GM12878 (cell line): ENCODE measurements around the gene EIF4H. TPM values are rescaled to one million over a fixed set of nuclear protein-coding genes. Genes with fewer than 3 reads are reported as not detected.

ENCODE experiments used
- BMI1 ChIP-seq: fragments of 450-650 bp; IDR thresholded peaks from 2 replicates; pipeline ENCODE4 v1.6.1; 2016; ENCODE audit warnings: mild to moderate bottlenecking, moderate library complexity, borderline replicate concordance
- BRCA1 ChIP-seq: IDR thresholded peaks from 2 replicates; pipeline ENCODE4 v1.6.1; 2011; ENCODE audit warnings: low read depth, low read length, improper control_type of control experiment
- CHD4 ChIP-seq: fragments of 200-600 bp; sonication (generic); IDR thresholded peaks from 2 replicates; pipeline ENCODE4 v1.6.1; 2016; ENCODE audit warnings: mild to moderate bottlenecking
- E4F1 ChIP-seq: fragments of 450-650 bp; IDR thresholded peaks from 2 replicates; pipeline ENCODE4 v1.6.1; 2018; ENCODE audit warnings: borderline replicate concordance, mild to moderate bottlenecking; ENCODE audit not compliant: partially characterized antibody
- EZH2 ChIP-seq: IDR thresholded peaks from 2 replicates; pipeline ENCODE4 v1.6.1; 2012; ENCODE audit warnings: low read depth, mild to moderate bottlenecking, control low read depth, inconsistent platforms, low read length, borderline replicate concordance; ENCODE audit not compliant: control insufficient read depth
- GABPA ChIP-seq: IDR thresholded peaks from 2 replicates; pipeline ENCODE4 v1.6.1; 2014; ENCODE audit warnings: antibody characterized with exemption, low read depth, mild to moderate bottlenecking, inconsistent platforms
- HDAC6 ChIP-seq: fragments of 200-600 bp; sonication (generic); IDR thresholded peaks from one replicate; pipeline ENCODE4 v1.8.0; 2017; ENCODE audit warnings: antibody characterized with exemption; ENCODE audit not compliant: unreplicated experiment
- KLF5 ChIP-seq: fragments of 450-650 bp; IDR thresholded peaks from 2 replicates; pipeline ENCODE4 v1.6.1; 2014; ENCODE audit warnings: mild to moderate bottlenecking; ENCODE audit not compliant: partially characterized antibody
- MYB ChIP-seq: fragments of 150-350 bp; IDR thresholded peaks from 2 replicates; pipeline ENCODE4 v1.6.1; 2014; ENCODE audit warnings: mild to moderate bottlenecking, low read depth, low read length, borderline replicate concordance
- NFIC ChIP-seq: IDR thresholded peaks from 2 replicates; pipeline ENCODE4 v1.6.1; 2012; ENCODE audit warnings: low read depth, mild to moderate bottlenecking, inconsistent platforms, low read length, moderate library complexity
- NFXL1 ChIP-seq: fragments of 450-650 bp; IDR thresholded peaks from 2 replicates; pipeline ENCODE4 v1.6.1; 2017; ENCODE audit warnings: antibody characterized with exemption, mild to moderate bottlenecking, borderline replicate concordance
- PAX5 ChIP-seq: IDR thresholded peaks from 2 replicates; pipeline ENCODE4 v1.6.1; 2011; ENCODE audit warnings: low read depth, low read length, borderline replicate concordance
- RAD51 ChIP-seq: fragments of 450-650 bp; IDR thresholded peaks from 2 replicates; pipeline ENCODE4 v1.6.1; 2016; ENCODE audit warnings: moderate library complexity, mild to moderate bottlenecking, inconsistent platforms
- RCOR1 ChIP-seq: conservative IDR thresholded peaks from 2 replicates; pipeline ENCODE4 v1.6.1; 2012; ENCODE audit warnings: low read depth, low read length, improper control_type of control experiment
- SMC3 ChIP-seq: IDR thresholded peaks from 2 replicates; pipeline ENCODE4 v1.6.1; 2011; ENCODE audit warnings: low read length, improper control_type of control experiment, borderline replicate concordance
- STAT3 ChIP-seq: IDR thresholded peaks from 2 replicates; pipeline ENCODE4 v1.6.1; 2011; ENCODE audit warnings: low read depth, low read length, improper control_type of control experiment
- YBX1 ChIP-seq: fragments of 450-650 bp; IDR thresholded peaks from 2 replicates; pipeline ENCODE4 v1.6.1; 2016; ENCODE audit warnings: antibody characterized with exemption
- ZBED1 ChIP-seq: IDR thresholded peaks from 2 replicates; pipeline ENCODE4 v1.6.1; 2016; ENCODE audit warnings: borderline replicate concordance
- ZNF207 ChIP-seq: fragments of 450-650 bp; IDR thresholded peaks from 2 replicates; pipeline ENCODE4 v1.6.1; 2014; ENCODE audit warnings: antibody characterized with exemption, mild to moderate bottlenecking, borderline replicate concordance
- ZNF274 ChIP-seq: IDR thresholded peaks from one replicate; pipeline ENCODE4 v1.8.0; 2011; ENCODE audit not compliant: insufficient read length, insufficient read depth
- ZSCAN29 ChIP-seq: fragments of 450-650 bp; IDR thresholded peaks from 2 replicates; pipeline ENCODE4 v1.6.1; 2017; ENCODE audit warnings: mild to moderate bottlenecking, moderate library complexity
- ZZZ3 ChIP-seq: IDR thresholded peaks from 2 replicates; pipeline ENCODE4 v1.6.1; 2011; ENCODE audit warnings: low read depth; ENCODE audit not compliant: control insufficient read depth, insufficient read length
- polyA plus RNA-seq, 11 experiments: library from polyadenylated mRNA; depleted of rRNA in 4 of 11; unstranded in 6 of 11; stranded (reverse) in 5 of 11; fragments of >200 nt; fragmentation: Nextera tagmentation in 4 of 11; fragmentation: Illumina TruSeq in 1 of 11; extraction: Ambion mirVana in 4 of 11; extraction: Trizol in 1 of 11; gene quantifications; 1 replicate in 1 of 11; 2 replicates in 10 of 11; pipeline versions ENCODE4 v1.2.1 to v1.2.3, GENCODE V29; 2011 to 2016; ENCODE audit warnings: inconsistent platforms in 2 of 11, missing spikeins in 2 of 11, low read depth in 1 of 11
- total RNA-seq, 4 experiments: library from RNA; depleted of rRNA in 3 of 4; stranded (reverse); fragments of >200 nt in 3 of 4; fragmentation: Illumina TruSeq in 1 of 4; extraction: Trizol in 1 of 4; gene quantifications; 2 replicates each; pipeline versions ENCODE4 v1.2.1 to v1.2.3, GENCODE V29; 2013 to 2021
- TF ChIP-seq, protein P1 (sequence below): fragments of 450-650 bp; IDR thresholded peaks from 2 replicates; pipeline ENCODE4 v1.6.1; 2017; ENCODE audit warnings: low read depth, mild to moderate bottlenecking, moderate library complexity
- TF ChIP-seq, protein P2 (sequence below): IDR thresholded peaks from 2 replicates; pipeline ENCODE4 v1.6.1; 2011; ENCODE audit warnings: borderline replicate concordance, low read depth, mild to moderate bottlenecking, moderate library complexity, low read length; ENCODE audit not compliant: insufficient read depth, poor library complexity, severe bottlenecking
- TF ChIP-seq, protein P3 (sequence below): IDR thresholded peaks from 2 replicates; pipeline ENCODE4 v1.6.1; 2011; ENCODE audit warnings: low read depth, low read length, improper control_type of control experiment, borderline replicate concordance
- TF ChIP-seq, protein P4 (sequence below): fragments of 450-650 bp; IDR thresholded peaks from 2 replicates; pipeline ENCODE4 v1.6.1; 2014; ENCODE audit warnings: mild to moderate bottlenecking

The EIF4H gene
- total and polyA plus RNA-seq, 10 of the 15 experiments (the other 5 are each of a cell fraction or from before 2014, with no cell fraction given): 9.9 to 443 (median 258) TPM

DNA sequence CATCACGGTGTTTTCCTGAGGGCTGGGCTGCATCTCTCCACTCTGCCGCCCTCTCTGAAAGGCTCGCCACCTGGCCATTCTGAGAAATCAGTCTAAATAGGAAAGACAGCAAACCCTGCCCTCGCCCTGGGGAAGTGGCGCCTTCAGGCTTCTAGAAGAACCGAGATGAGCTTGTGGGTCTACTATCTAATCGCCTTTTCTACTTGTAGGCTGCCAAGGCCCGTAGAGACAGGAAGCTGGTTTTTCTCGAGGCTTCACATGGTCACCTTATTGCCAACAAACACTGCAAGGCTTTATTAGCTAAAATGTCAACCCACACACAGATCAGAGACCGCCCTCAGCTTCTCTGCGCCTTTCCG, 57.1 kb downstream of the EIF4H start (continued):
- TF ChIP-seq, protein P1, sequence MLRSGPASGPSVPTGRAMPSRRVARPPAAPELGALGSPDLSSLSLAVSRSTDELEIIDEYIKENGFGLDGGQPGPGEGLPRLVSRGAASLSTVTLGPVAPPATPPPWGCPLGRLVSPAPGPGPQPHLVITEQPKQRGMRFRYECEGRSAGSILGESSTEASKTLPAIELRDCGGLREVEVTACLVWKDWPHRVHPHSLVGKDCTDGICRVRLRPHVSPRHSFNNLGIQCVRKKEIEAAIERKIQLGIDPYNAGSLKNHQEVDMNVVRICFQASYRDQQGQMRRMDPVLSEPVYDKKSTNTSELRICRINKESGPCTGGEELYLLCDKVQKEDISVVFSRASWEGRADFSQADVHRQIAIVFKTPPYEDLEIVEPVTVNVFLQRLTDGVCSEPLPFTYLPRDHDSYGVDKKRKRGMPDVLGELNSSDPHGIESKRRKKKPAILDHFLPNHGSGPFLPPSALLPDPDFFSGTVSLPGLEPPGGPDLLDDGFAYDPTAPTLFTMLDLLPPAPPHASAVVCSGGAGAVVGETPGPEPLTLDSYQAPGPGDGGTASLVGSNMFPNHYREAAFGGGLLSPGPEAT: no peak
- TF ChIP-seq NFIC (0 out of 2 replicates have a peak, but pooled peaks have one; percentile 18), ZNF207 (no peak), ZNF274 (no peak), E4F1 (no peak), MYB (no peak), RCOR1 (no peak), HDAC6 (no peak), SMC3 (peak; percentile 7; the same call in 1 of the 2 replicates), ZZZ3 (no peak), STAT3 (no peak), BMI1 (no peak), ZSCAN29 (0 out of 2 replicates have a peak, but pooled peaks have one; percentile 39), RAD51 (no peak), CHD4 (no peak), EZH2 (no peak), NFXL1 (no peak), ZBED1 (0 out of 2 replicates have a peak, but pooled peaks have one; percentile 40), YBX1 (no peak), KLF5 (no peak), GABPA (no peak), BRCA1 (no peak), PAX5 (no peak)
- TF ChIP-seq, protein P2, sequence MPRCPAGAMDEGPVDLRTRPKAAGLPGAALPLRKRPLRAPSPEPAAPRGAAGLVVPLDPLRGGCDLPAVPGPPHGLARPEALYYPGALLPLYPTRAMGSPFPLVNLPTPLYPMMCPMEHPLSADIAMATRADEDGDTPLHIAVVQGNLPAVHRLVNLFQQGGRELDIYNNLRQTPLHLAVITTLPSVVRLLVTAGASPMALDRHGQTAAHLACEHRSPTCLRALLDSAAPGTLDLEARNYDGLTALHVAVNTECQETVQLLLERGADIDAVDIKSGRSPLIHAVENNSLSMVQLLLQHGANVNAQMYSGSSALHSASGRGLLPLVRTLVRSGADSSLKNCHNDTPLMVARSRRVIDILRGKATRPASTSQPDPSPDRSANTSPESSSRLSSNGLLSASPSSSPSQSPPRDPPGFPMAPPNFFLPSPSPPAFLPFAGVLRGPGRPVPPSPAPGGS: no peak
- TF ChIP-seq, protein P3, sequence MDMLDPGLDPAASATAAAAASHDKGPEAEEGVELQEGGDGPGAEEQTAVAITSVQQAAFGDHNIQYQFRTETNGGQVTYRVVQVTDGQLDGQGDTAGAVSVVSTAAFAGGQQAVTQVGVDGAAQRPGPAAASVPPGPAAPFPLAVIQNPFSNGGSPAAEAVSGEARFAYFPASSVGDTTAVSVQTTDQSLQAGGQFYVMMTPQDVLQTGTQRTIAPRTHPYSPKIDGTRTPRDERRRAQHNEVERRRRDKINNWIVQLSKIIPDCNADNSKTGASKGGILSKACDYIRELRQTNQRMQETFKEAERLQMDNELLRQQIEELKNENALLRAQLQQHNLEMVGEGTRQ: no peak
- TF ChIP-seq, protein P4, sequence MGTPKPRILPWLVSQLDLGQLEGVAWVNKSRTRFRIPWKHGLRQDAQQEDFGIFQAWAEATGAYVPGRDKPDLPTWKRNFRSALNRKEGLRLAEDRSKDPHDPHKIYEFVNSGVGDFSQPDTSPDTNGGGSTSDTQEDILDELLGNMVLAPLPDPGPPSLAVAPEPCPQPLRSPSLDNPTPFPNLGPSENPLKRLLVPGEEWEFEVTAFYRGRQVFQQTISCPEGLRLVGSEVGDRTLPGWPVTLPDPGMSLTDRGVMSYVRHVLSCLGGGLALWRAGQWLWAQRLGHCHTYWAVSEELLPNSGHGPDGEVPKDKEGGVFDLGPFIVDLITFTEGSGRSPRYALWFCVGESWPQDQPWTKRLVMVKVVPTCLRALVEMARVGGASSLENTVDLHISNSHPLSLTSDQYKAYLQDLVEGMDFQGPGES: no peak
